Smooth muscle cell (in vitro differentiated cells): Measurements from ENCODE around the gene ANXA2R. TPM values are rescaled to one million over a fixed set of nuclear protein-coding genes. Genes with fewer than 3 reads are reported as not detected.

Source experiments
- DNase-seq: peaks from one replicate; lab custom pipeline; 2025; ENCODE audit not compliant: unreplicated experiment; lab: John Stamatoyannopoulos, UW
- H2AFZ ChIP-seq: fragments of 200-600 bp; sonication (generic); 2 replicates; pipeline ENCODE4 v1.6.0; 2016; ENCODE audit warnings: antibody characterized with exemption, low read depth, mild to moderate bottlenecking
- H3F3A ChIP-seq: fragments of 200-600 bp; sonication (generic); 2 replicates; pipeline ENCODE4 v1.6.0; 2017; ENCODE audit warnings: antibody characterized with exemption, low read depth
- H3K27ac ChIP-seq: fragments of 200-600 bp; sonication (generic); 2 replicates; pipeline ENCODE4 v1.5.1; 2016; ENCODE audit warnings: low read depth, mild to moderate bottlenecking
- H3K27me3 ChIP-seq: fragments of 200-600 bp; sonication (generic); 2 replicates; pipeline ENCODE4 v1.6.1; 2016; ENCODE audit warnings: low read depth, mild to moderate bottlenecking
- H3K36me3 ChIP-seq: fragments of 200-600 bp; sonication (generic); 2 replicates; pipeline ENCODE4 v1.5.1; 2016; ENCODE audit warnings: low read depth
- H3K4me1 ChIP-seq: fragments of 200-600 bp; sonication (generic); 2 replicates; pipeline ENCODE4 v1.5.1; 2016; ENCODE audit warnings: low read depth
- H3K4me2 ChIP-seq: fragments of 200-600 bp; sonication (generic); 2 replicates; pipeline ENCODE4 v1.6.0; 2016; ENCODE audit warnings: mild to moderate bottlenecking
- H3K4me3 ChIP-seq: fragments of 200-600 bp; sonication (generic); 2 replicates; pipeline ENCODE4 v1.5.1; 2016; ENCODE audit warnings: mild to moderate bottlenecking
- H3K79me2 ChIP-seq: fragments of 200-600 bp; sonication (generic); 2 replicates; pipeline ENCODE4 v1.6.0; 2016; ENCODE audit warnings: low read depth, mild to moderate bottlenecking
- H3K9ac ChIP-seq: fragments of 200-600 bp; sonication (generic); 2 replicates; pipeline ENCODE4 v1.6.0; 2016; ENCODE audit warnings: low read depth
- H3K9me3 ChIP-seq: fragments of 200-600 bp; sonication (generic); replicated peaks from 2 replicates; pipeline ENCODE4 v1.5.1; 2016; ENCODE audit warnings: low read depth
- H4K20me1 ChIP-seq: fragments of 200-600 bp; sonication (generic); 2 replicates; pipeline ENCODE4 v1.6.0; 2016; ENCODE audit warnings: low read depth
- CTCF ChIP-seq: fragments of 200-600 bp; sonication (generic); IDR thresholded peaks from 2 replicates; pipeline ENCODE4 v1.5.1; 2017; ENCODE audit warnings: borderline replicate concordance, mild to moderate bottlenecking, antibody characterized with exemption; ENCODE audit not compliant: insufficient read depth, poor library complexity, severe bottlenecking
- WGBS: methylation state at CpG from one replicate; pipeline ENCODE4 v1.1.7; 2016; ENCODE audit warnings: low lambda C conversion rate; 5-methylcytosine and 5-hydroxymethylcytosine counted together
- polyA plus RNA-seq: library from polyadenylated mRNA; unstranded; fragments of >200 nt; fragmentation: Nextera tagmentation; extraction: Ambion mirVana; gene quantifications from 2 replicates; pipeline ENCODE4 v1.2.1, GENCODE V29; 2016
- total RNA-seq: library from RNA; depleted of rRNA; stranded (reverse); fragments of >200 nt; gene quantifications from 2 replicates; pipeline ENCODE4 v1.2.3, GENCODE V29; 2014

The ANXA2R gene
- total and polyA plus RNA-seq, 2 experiments from 2014 or later, result 0.83 to 1.5 TPM

- Histone ChIP-seq H3F3A (peaks cover 29% of the 10 kb centered on the region), H3K9me3 (no peaks in the 10 kb centered on the region), H3K79me2 (peaks cover 33% of the 10 kb centered on the region), H2AFZ (peak overlapping the region; percentile 64), H3K4me3 (peak overlapping the region; percentile 72), H3K4me1 (peaks cover 30% of the 10 kb centered on the region), H3K4me2 (peak overlapping the region; percentile 95), H3K27ac (peak overlapping the region; percentile 41), H4K20me1 (no peaks in the 10 kb centered on the region), H3K27me3 (peaks cover 7% of the 10 kb centered on the region), H3K9ac (peak overlapping the region; percentile 19), H3K36me3 (no peaks in the 10 kb centered on the region)
- TF ChIP-seq CTCF, result no peak
- WGBS, result 2% methylated on average over 35 of the region's 35 CpGs
- DNase-seq, result peak; percentile 60
Measured at GRCh38 chr5:43039471-43040286, 440 bp downstream of the ANXA2R start.

GRCh38 chr5:43039152-43039470 lies 1.0 kb downstream of the ANXA2R start:
- Histone ChIP-seq H3K4me3 (peak overlapping the region; percentile 72), H3K36me3 (no peaks in the 10 kb centered on the region), H2AFZ (peak overlapping the region; percentile 64), H3K27ac (peak overlapping the region; percentile 41), H3K79me2 (peaks cover 33% of the 10 kb centered on the region), H3K27me3 (peaks cover 7% of the 10 kb centered on the region), H3K9me3 (no peaks in the 10 kb centered on the region), H3F3A (peaks cover 23% of the 10 kb centered on the region), H3K9ac (peak overlapping the region; percentile 19), H3K4me1 (peaks cover 26% of the 10 kb centered on the region), H3K4me2 (peak overlapping the region; percentile 95), H4K20me1 (no peaks in the 10 kb centered on the region)
- 26% methylated on average over 6 of the region's 6 CpGs for WGBS
- no peak for TF ChIP-seq CTCF
- no peak for DNase-seq

- Histone ChIP-seq H3K4me2 (peak overlapping the region; percentile 95), H3F3A (peaks cover 22% of the 10 kb centered on the region), H4K20me1 (no peaks in the 10 kb centered on the region), H3K27ac (peak overlapping the region; percentile 9), H2AFZ (peak overlapping the region; percentile 15), H3K9me3 (no peaks in the 10 kb centered on the region), H3K9ac (no peak overlapping the region), H3K36me3 (no peaks in the 10 kb centered on the region), H3K27me3 (peaks cover 7% of the 10 kb centered on the region), H3K4me1 (peaks cover 25% of the 10 kb centered on the region), H3K79me2 (peaks cover 33% of the 10 kb centered on the region), H3K4me3 (peak overlapping the region; percentile 72)
- WGBS, result 29% methylated on average over 17 of the region's 17 CpGs
- no peak for DNase-seq
- TF ChIP-seq CTCF, result no peak
Measured at GRCh38 chr5:43038496-43038989, 1.6 kb downstream of the ANXA2R start.
